BLaER1 treated with 17β-estradiol and CSF1 and Interleukin-3, amounts not matched to agents 10 nM and 100 nM (cell line): ENCODE data around the gene SREBF2.

Experiments
- H3K27ac ChIP-seq, 11 experiments: shearing (Covaris generic); formaldehyde crosslinking; 2 replicates each; pipeline ENCODE4 v1.8.1; 2022
- H3K27me3 ChIP-seq, 11 experiments: shearing (Covaris generic); formaldehyde crosslinking; 2 replicates each; pipeline ENCODE4 v1.8.1; 2022
- H3K36me3 ChIP-seq, 11 experiments: shearing (Covaris generic); formaldehyde crosslinking; 2 replicates each; pipeline ENCODE4 v1.8.1; 2022
- H3K4me1 ChIP-seq, 10 experiments: shearing (Covaris generic); formaldehyde crosslinking; 2 replicates each; pipeline ENCODE4 v1.8.1; 2022
- H3K4me2 ChIP-seq, 11 experiments: shearing (Covaris generic); formaldehyde crosslinking; 2 replicates each; pipeline ENCODE4 v1.8.1; 2022
- H3K4me3 ChIP-seq, 10 experiments: shearing (Covaris generic); formaldehyde crosslinking; 2 replicates each; pipeline ENCODE4 v1.8.1; 2022
- H3K9ac ChIP-seq, 11 experiments: shearing (Covaris generic); formaldehyde crosslinking; 2 replicates each; pipeline ENCODE4 v1.8.1; 2022
- H3K9me3 ChIP-seq, 11 experiments: shearing (Covaris generic); formaldehyde crosslinking; replicated peaks in 1 of 11; 2 replicates each; pipeline ENCODE4 v1.8.1; 2022
- H4K20me1 ChIP-seq, 11 experiments: shearing (Covaris generic); formaldehyde crosslinking; 2 replicates each; pipeline ENCODE4 v1.8.1; 2022
- Cebpa-rat ChIP-seq, 11 experiments: shearing (Covaris generic); IDR thresholded peaks; 2 replicates each; pipeline ENCODE4 v1.8.1; 2022

Gene SREBF2

GRCh38 chr22:41935015-41935351 is 102.1 kb downstream of the SREBF2 start:
- no peaks in the 10 kb centered on the region for H3K9me3 ChIP-seq
- no peak for TF ChIP-seq Cebpa-rat (IDR thresholded peaks at IDR 0.05)
- H3K27ac ChIP-seq: peak overlapping the region in 7 of 11 experiments; percentile 43 to 81 (median 71); a peak in 13 of 22 replicates
- H3K4me3 ChIP-seq: no peak overlapping the region
- peak overlapping the region in 9 of 11 experiments; percentile 67 to 99 (median 89); a peak in 19 of 22 replicates for H3K4me2 ChIP-seq
- peaks cover 0 to 20% (median 10%) of the 10 kb centered on the region in 11 experiments; a peak in 10 of 22 replicates for H3K36me3 ChIP-seq
- peaks cover 59 to 100% (median 100%) of the 10 kb centered on the region in 10 experiments for H3K4me1 ChIP-seq
- H3K27me3 ChIP-seq: peaks cover 0 to 49% (median 0%) of the 10 kb centered on the region in 11 experiments; a peak in 6 of 22 replicates
- peak overlapping the region in 5 of 11 experiments; percentile 9 to 64 (median 46); a peak in 5 of 22 replicates for H3K9ac ChIP-seq
- peaks cover 0 to 63% (median 20%) of the 10 kb centered on the region in 11 experiments; a peak in 14 of 22 replicates for H4K20me1 ChIP-seq

- H4K20me1 ChIP-seq: peaks cover 0 to 63% (median 20%) of the 10 kb centered on the region in 11 experiments; a peak in 14 of 22 replicates
- peak overlapping the region in 10 of 11 experiments; percentile 12 to 99 (median 88); a peak in 18 of 22 replicates for H3K4me2 ChIP-seq
- no peaks in the 10 kb centered on the region for H3K9me3 ChIP-seq
- peaks cover 64 to 100% (median 100%) of the 10 kb centered on the region in 10 experiments for H3K4me1 ChIP-seq
- peak overlapping the region in 8 of 11 experiments; percentile 8 to 81 (median 68); a peak in 12 of 22 replicates for H3K27ac ChIP-seq
- TF ChIP-seq Cebpa-rat (IDR thresholded peaks at IDR 0.05): no peak
- H3K4me3 ChIP-seq: no peak overlapping the region
- peaks cover 0 to 49% (median 0%) of the 10 kb centered on the region in 11 experiments; a peak in 6 of 22 replicates for H3K27me3 ChIP-seq
- H3K36me3 ChIP-seq: peaks cover 0 to 22% (median 10%) of the 10 kb centered on the region in 11 experiments; a peak in 10 of 22 replicates
- H3K9ac ChIP-seq: peak overlapping the region in 7 of 11 experiments; percentile 9 to 67 (median 46); a peak in 9 of 22 replicates
These were observed 102.6 kb downstream of the SREBF2 start for GRCh38 chr22:41935509-41935908.

GRCh38 chr22:41936894-41937169 is 103.9 kb downstream of the SREBF2 start:
- Histone ChIP-seq H3K4me1 (peaks cover 64 to 100% (median 98%) of the 10 kb centered on the region in 10 experiments), H3K9me3 (no peaks in the 10 kb centered on the region), H3K4me3 (no peak overlapping the region), H3K9ac (peak overlapping the region in 5 of 11 experiments; percentile 1 to 67 (median 59); a peak in 9 of 22 replicates), H4K20me1 (peaks cover 0 to 68% (median 25%) of the 10 kb centered on the region in 11 experiments; a peak in 14 of 22 replicates), H3K36me3 (peaks cover 0 to 29% (median 14%) of the 10 kb centered on the region in 11 experiments; a peak in 10 of 22 replicates), H3K4me2 (peak overlapping the region; percentile 36 to 99 (median 86)), H3K27me3 (peaks cover 0 to 49% (median 0%) of the 10 kb centered on the region in 11 experiments; a peak in 6 of 22 replicates), H3K27ac (peak overlapping the region in 6 of 11 experiments; percentile 4 to 81 (median 70); a peak in 10 of 22 replicates)
- TF ChIP-seq Cebpa-rat (IDR thresholded peaks at IDR 0.05): no peak

DNA sequence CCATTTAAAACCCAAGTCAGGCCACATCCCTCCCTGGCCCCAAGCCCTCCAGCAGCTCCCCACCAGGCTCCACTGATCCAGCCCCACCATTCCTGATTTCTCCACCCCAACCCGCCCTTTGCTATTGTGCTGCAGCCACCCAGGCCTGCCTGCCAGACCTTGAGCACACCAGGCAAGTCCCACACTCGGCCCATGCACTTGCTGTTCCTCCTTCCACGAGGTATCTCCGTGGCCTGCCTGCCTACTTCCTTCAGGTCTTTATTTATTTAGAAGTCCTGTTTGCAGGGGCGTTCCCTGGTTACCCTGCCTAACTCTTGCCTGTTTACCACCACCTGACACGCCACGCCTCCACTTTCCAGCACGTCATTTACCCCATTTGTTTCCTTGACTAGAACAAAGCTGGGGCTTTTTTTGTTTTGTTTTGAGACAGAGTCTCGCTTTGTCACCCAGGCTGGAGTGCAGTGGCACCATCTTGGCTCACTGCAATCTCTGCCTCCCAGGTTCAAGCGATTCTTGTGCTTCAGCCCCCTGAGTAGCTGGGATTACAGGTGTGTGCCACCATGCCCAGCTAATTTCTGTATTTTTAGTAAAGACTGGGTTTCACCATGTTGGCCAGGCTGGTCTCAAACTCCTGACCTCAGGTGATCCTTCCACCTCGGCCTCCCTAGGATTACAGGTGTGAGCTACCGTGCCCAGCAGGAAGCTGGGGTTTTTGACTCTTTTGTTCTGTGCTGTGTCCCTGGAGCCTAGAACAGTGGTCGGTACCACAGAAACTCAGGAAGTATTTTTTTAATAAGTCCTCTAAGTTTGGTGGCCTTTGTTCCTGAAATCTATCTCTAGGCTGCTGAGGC is 107.3 kb downstream of the SREBF2 start:
- H3K9me3 ChIP-seq: no peaks in the 10 kb centered on the region
- H3K27ac ChIP-seq: peak overlapping the region; percentile 35 to 75 (median 69); a peak in 21 of 22 replicates
- peaks cover 0 to 26% (median 0%) of the 10 kb centered on the region in 11 experiments; a peak in 6 of 22 replicates for H3K27me3 ChIP-seq
- H3K4me1 ChIP-seq: peaks cover 60 to 92% (median 88%) of the 10 kb centered on the region in 10 experiments
- no peak for TF ChIP-seq Cebpa-rat (IDR thresholded peaks at IDR 0.05)
- peak overlapping the region in 3 of 10 experiments; percentile 0 to 54 (median 1); a peak in 2 of 20 replicates for H3K4me3 ChIP-seq
- H3K9ac ChIP-seq: peak overlapping the region in 10 of 11 experiments; percentile 36 to 77 (median 60); a peak in 20 of 22 replicates
- peaks cover 0 to 59% (median 21%) of the 10 kb centered on the region in 11 experiments; a peak in 14 of 22 replicates for H4K20me1 ChIP-seq
- H3K36me3 ChIP-seq: peaks cover 0 to 62% (median 45%) of the 10 kb centered on the region in 11 experiments; a peak in 15 of 22 replicates
- peak overlapping the region; percentile 69 to 99 (median 86) for H3K4me2 ChIP-seq

GRCh38 chr22:41940832-41941765 is 108.2 kb downstream of the SREBF2 start:
- Histone ChIP-seq H3K9me3 (no peaks in the 10 kb centered on the region), H4K20me1 (peaks cover 0 to 50% (median 21%) of the 10 kb centered on the region in 11 experiments; a peak in 13 of 22 replicates), H3K27me3 (peaks cover 0 to 18% (median 0%) of the 10 kb centered on the region in 11 experiments; a peak in 6 of 22 replicates), H3K4me1 (peaks cover 64 to 92% (median 88%) of the 10 kb centered on the region in 10 experiments), H3K9ac (peak overlapping the region in 10 of 11 experiments; percentile 36 to 77 (median 59); a peak in 19 of 22 replicates), H3K36me3 (peaks cover 0 to 64% (median 45%) of the 10 kb centered on the region in 11 experiments; a peak in 15 of 22 replicates), H3K4me2 (peak overlapping the region; percentile 69 to 99 (median 86)), H3K27ac (peak overlapping the region; percentile 35 to 75 (median 69); a peak in 21 of 22 replicates), H3K4me3 (peak overlapping the region in 2 of 10 experiments; percentile 0 to 1; a peak in 1 of 20 replicates)
- TF ChIP-seq Cebpa-rat (IDR thresholded peaks at IDR 0.05): 0 out of 22 replicates have a peak, but pooled peaks of 1 of the 11 experiments have one; percentile 7

GRCh38 chr22:41943661-41944209 is 110.8 kb downstream of the SREBF2 start:
- H3K36me3 ChIP-seq: peaks cover 0 to 59% (median 42%) of the 10 kb centered on the region in 11 experiments; a peak in 15 of 22 replicates
- peak overlapping the region in 7 of 11 experiments; percentile 5 to 54 (median 29); a peak in 10 of 22 replicates for H3K9ac ChIP-seq
- H3K4me2 ChIP-seq: peak overlapping the region in 9 of 11 experiments; percentile 3 to 96 (median 49); a peak in 15 of 22 replicates
- peaks cover 0 to 33% (median 18%) of the 10 kb centered on the region in 11 experiments; a peak in 13 of 22 replicates for H4K20me1 ChIP-seq
- H3K27me3 ChIP-seq: no peaks in the 10 kb centered on the region
- H3K27ac ChIP-seq: no peak overlapping the region
- peaks cover 56 to 86% (median 80%) of the 10 kb centered on the region in 10 experiments for H3K4me1 ChIP-seq
- no peak overlapping the region for H3K4me3 ChIP-seq
- TF ChIP-seq Cebpa-rat (IDR thresholded peaks at IDR 0.05): no peak
- H3K9me3 ChIP-seq: no peaks in the 10 kb centered on the region

DNA sequence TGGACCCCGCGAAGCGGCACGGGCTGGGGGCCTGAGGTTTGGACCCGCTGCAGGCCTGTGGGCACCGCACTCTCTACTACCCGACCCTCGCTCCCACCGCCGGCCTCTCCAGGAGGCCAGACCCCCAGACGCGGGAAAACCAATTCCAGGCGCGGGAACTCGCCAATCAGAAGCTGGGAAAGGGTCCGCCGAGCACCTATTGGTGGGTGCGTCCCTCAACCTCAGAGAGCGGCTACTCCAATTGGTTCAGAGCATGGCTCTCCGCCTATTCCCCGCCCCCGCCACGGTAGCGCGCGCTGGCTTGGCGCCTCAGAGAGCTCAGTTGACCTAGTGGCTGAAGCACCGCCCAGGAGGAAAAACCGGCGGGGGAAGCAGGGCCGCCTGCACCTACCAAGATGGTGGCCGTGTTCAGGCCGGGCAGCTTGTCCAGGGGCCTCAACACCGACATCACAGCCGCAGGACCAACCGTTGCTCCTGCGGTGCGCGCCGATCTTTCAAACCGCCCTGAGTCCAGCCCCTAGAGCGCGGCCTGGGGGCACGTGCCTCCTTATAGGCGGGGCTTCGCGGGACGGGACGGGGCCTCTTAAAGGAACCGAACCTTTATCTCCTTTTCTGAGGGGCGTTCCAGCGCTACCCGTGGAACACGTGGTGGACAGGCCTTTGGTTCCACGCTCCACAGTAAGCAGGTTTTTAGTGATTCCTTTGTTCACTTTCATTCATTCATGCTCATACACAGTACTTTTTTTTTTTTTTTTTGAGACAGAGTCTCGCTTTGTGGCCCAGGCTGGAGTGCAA is 113.9 kb downstream of the SREBF2 start, which contains the start of gene CENPM:
Gene CENPM, minus strand, starts transcription at position 524 of the 795 bp plus-strand sequence. Its CDS starts 76 bp downstream, at position 448.
- H3K4me2 ChIP-seq: peak within 1 kb of the TSS; percentile 88 to 99 (median 96)
- H4K20me1 ChIP-seq: peaks cover 0 to 16% (median 3%) of the 10 kb centered on the region in 11 experiments; a peak in 7 of 22 replicates
- H3K4me1 ChIP-seq: peaks cover 43 to 86% (median 81%) of the 10 kb centered on the region in 10 experiments
- H3K9me3 ChIP-seq: no peaks in the 10 kb centered on the region
- H3K4me3 ChIP-seq: peak within 1 kb of the TSS; percentile 68 to 93 (median 84)
- peak within 1 kb of the TSS; percentile 47 to 91 (median 88); a peak in 21 of 22 replicates for H3K9ac ChIP-seq
- peak within 1 kb of the TSS in 9 of 11 experiments; percentile 59 to 89 (median 88); a peak in 18 of 22 replicates for H3K27ac ChIP-seq
- no peak for TF ChIP-seq Cebpa-rat (IDR thresholded peaks at IDR 0.05)
- H3K36me3 ChIP-seq: peaks cover 0 to 36% (median 31%) of the 10 kb centered on the region in 11 experiments; a peak in 15 of 22 replicates
- H3K27me3 ChIP-seq: no peaks in the 10 kb centered on the region
